H4 (cell line): Measurements from ENCODE around the gene SCOC. TPM values are rescaled to one million over a fixed set of nuclear protein-coding genes. Genes with fewer than 3 reads are reported as not detected.

Experiments
- DNase-seq: peaks from one replicate; pipeline ENCODE4 v3.0.0-alpha.2; 2015; ENCODE audit warnings: low spot score
- total RNA-seq: library from RNA; depleted of rRNA; stranded (reverse); fragments of >200 nt; shearing (Covaris generic); gene quantifications from 2 replicates; pipeline ENCODE4 v1.2.3, GENCODE V29; 2014; rRNA removed

SCOC gene
- total RNA-seq: 61.4 and 97.0 TPM in 2 replicates

DNA sequence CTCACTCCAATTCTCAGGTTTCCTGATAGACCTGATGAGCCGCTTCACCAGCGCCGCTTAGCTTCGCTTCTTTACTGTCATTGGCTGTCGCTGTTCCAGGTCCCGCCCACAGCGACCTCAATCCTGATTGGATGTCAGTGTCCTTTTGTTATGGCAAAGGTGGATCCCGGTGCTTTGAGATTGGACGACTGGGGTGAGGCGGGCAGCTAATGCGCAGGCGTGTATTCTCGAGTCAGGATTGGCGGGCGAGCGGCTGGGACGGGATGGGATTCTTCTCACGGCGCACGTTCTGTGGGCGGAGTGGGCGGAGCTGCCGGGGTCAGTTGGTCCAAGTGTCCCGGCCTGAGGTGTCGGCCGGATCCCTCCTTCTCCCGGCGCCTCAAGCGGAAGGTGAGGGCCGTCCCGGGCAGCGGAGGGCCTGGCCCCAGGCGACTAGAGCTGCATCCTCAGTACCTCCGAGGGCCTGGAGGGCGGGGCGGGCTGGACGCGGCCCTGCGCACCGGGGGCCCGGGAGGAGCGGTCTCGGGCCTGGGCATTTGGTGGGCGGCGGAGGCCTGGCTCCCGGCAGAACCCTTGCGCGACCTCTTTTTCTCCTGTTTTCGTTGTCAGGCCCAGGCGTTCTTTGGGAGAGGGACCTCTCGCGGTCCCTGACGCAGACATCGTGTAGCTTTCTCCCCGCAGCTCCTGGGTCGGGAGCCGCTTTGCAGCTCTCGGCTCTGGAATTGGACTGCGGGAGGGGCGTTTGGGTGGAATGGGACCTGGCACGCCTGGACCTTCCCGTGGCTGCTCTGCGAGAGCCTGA, at the start of gene SCOC:
Gene SCOC (plus strand): TSS at position 319 of the 802 bp plus-strand sequence. CDS start 5,525 bp downstream, outside the sequence.
- peak; percentile 99 for DNase-seq

DNA sequence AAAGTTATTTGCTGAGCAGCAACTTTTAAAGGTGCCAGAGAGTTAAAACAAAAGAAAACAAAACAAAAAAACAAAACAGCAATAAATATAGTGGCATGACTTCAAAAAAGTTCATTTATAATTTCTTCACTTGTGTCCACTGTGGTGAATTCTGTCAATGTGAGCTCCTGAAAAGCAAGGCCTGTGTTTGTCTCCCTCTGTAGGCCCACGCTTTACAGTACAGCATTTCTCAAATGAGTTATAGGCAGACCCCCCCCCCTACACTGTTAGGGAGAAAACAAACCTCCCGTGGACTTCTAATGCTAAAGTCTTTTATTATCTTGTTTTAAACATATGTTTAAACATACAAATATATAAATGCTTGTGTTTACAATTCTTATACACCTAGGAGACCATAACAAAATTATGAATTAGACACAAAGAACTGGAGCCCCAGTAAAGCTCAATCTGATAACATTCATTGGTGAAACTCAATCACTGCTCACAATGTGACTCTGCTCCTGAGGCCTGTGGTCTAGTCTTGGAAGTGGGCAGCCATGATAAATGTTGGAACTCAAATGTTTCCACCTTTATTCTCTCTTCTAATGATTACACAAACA, 47.0 kb upstream of the SCOC start:
- peak; percentile 29 for DNase-seq

DNA sequence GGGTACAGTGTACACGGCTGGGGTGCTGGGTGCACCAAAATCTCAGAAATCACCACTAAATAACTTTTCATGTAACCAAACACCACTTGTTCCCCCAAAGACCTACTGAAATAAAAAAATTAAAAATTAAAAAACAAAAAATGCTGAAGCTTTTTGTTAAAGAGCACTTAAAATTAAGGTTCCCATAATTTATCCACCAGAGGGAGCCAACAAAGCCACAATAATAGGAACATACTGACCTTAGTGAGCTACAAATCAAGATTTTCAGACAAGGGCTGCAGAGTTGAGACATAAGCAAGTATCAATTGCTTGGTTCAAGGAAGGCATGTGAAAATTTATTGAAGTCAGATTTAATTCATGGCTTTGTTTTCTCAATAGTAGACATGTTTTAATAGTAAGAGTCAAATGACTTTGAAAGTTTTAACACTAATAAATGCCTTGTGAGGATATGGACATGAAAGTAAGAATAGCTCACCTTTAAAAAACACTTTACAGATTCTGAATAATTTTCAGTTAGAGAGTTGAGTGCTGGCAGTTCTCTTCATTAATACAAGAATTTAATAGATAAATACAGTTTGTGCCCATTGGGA, 43.0 kb upstream of the SCOC start:
- no peak for DNase-seq

DNA sequence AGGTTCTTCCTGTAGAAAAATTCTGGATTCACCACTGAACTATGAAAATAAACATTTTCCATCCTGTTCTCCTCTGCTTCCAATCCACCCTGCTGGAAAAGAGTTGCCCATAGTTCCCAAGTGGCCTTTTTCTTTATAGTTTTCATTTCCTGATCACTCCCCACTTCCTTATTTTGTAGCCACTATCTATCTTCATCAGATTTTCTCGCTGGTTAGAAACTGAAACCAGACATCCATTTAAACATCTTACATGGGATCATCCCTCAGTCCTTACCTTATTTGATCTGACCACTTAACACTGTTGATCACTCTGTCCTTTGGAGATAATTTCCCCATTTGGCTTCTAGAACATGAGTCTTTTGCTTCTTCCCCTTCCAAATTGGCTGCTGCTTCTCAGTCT, 42.2 kb upstream of the SCOC start:
- no peak for DNase-seq

DNA sequence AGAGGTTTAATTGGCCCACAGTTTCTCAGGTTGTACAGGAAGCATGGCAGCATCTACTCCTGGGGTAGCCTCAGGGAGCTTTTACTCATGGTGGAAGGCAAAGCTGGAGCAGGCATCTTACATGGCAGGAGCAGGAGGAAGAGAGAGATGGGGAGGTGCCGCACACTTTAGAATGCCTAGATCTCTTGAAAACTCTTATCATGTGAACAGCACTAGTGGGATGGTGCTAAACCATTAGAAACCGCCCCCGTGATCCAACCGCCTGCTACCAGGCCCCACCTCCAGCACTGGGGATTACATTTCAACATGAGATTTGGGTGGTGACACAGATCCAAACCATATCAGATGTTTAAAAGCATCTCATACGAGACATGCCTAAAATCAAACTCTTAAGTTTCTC, 41.6 kb upstream of the SCOC start:
- no peak for DNase-seq

DNA sequence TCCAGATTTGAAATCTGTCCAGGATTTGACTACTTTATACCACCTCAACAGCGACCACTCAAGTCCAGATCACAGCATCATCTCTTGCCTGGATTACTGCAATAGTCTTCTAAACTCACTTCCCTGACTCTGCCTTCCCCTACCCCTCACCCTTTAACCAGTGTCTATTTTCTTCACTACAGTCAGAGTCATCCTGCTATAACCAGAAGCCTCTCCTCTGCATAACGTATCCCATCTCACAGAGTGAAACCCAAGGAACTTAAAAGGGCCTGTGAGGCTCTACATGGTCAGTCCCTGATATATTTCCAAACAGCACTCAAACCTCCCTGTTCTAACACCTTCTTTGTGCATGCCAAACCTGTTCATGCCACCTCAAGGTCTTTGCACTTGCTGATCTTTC, 40.7 kb upstream of the SCOC start:
- DNase-seq: no peak

DNA sequence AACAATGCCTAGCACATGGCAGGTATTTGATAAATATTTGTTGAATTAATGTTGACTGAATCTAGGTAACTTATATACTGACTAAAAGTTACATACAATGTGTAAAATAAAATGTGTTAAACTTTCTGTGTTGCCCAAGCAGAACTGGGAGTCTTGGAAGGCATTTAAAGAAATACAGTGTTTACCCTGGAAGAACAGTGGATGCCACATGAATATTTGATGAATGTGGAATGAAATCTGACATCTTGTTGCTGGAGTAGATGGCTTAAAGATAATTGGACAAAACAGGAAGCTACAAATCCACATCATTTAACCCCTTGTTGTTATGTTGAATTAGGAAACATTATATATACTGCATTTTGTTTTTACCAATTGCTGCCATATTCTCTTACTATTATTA, 39.9 kb upstream of the SCOC start:
- DNase-seq: no peak

DNA sequence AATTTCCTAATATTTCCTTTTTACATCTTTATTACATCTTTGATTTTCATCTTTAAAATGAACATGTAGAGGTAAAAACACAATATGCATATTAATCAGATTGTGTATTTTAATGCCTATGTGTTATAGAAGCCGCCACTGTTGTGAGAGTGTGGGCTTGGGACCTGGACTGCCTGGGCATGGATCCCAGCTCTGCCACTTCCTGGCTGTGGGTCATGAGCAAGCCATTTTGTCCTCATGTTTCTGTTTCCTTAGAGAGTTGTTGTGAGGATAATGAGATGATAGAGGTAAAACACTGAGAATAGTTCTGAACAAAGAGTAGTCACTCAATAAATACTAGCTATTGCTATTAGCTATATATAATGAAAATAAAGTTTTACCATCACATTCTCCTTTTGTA, 38.4 kb upstream of the SCOC start:
- DNase-seq: peak; percentile 27

DNA sequence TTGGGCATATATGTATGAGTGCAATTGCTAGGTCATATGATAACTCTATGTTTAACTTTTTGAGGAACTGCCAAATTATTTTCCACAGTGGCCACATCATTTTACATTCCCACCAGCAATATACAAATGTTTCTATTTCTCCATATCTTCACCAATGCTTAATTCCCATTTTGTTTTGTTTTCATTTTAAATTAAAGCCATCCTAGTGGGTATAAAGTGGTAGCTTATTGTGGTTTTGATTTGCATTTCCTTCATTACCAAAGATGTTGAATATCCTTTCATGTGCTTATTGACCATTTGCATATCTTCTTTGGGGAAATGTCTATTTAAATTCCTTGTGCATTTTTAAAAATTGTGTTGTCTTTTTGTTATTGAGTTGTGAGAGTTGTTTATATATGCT, 36.7 kb upstream of the SCOC start:
- no peak for DNase-seq

DNA sequence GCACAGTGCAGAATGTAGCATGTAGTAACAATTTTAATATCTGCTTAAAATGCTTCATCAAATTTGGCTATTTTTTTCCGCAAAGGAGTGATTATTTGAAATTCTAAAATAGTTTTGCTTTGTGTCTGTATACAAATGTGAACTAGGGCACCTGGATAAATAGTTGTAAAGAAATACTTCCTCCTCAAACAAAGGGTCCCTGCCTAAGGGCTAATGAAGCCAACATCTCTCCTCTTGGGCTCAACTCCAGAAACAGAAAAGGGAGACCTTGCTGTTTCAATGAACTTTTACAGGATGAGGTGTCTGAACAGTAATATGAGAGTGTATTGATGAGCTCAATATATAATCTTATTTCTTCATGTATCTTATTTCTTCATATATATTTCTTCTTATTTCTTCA, 30.8 kb upstream of the SCOC start:
- DNase-seq: no peak

DNA sequence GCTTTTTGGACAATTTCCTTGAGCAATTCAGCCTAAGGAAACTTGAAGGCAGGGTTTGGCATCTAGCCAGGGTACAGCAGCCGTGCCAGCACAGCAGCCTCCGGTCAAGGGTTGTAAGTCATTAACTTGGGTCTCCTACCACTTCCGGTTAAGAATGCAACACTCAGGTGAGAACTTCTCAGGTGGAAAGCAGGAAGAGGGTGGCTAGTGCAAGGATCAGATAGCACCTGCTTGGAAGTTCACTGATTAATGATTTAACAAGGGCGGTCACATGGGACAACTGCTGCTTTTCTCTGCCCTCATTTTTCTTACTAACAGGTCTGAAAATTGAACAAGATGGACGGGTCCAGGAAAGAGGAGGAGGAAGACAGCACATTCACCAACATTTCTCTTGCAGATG, 30.1 kb upstream of the SCOC start:
- no peak for DNase-seq

DNA sequence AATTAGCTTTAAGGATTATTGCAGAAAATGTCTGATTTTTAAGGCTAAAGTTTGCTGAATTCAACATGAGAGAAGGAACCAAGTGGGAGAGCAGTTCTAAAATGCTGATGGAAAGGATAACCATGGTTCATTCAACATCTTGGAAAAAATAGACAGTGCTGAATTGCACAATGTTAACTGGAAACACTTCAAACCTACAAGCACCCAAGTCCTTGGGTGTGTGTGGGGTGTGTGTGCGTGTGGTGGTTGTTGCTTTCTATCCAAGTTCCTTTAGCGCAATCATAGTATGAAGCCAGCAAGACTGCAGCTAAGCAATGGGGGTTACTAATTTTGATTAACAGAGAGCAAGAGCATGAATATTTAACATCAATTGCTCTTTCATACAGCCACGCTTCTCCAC, 29.3 kb upstream of the SCOC start:
- no peak for DNase-seq

DNA sequence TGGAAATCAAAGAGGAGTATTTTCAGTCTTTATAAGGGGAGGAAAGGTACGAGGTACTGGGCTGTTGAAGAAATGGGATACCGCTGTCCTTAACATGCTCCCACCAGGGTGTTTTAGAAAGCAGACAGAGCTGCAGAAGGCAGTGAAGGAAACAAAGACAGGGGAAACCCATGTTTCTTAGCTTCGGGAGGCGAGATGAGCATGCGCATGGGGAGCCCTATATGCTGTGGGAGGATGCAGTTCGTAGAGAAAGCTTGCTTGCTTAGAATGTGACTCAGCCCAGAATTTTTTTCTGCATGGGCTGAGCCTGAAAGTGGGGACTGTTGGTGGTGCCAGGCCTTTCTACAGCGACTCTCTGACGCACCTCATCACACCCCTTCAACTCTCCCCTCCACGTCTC, 28.8 kb upstream of the SCOC start:
- no peak for DNase-seq

DNA sequence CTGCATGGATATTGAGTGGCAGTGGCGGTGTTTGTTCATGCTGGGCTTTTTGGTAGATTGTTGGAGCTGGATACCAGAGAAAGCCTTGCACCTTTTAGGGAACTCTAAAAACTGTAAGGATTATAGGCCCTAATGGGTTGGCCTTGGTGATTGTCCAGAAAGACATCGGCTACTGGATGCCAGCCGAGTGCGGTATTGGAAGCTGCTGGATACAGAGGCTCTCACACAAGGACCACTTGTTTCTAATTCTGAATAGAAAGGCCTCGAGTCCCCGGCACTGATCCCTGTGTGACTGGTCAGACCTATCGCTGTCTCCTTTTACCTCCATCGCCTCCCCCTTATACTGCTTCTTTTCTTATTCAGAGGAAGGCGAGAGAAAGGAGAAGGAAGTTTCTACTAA, 27.3 kb upstream of the SCOC start:
- DNase-seq: no peak

DNA sequence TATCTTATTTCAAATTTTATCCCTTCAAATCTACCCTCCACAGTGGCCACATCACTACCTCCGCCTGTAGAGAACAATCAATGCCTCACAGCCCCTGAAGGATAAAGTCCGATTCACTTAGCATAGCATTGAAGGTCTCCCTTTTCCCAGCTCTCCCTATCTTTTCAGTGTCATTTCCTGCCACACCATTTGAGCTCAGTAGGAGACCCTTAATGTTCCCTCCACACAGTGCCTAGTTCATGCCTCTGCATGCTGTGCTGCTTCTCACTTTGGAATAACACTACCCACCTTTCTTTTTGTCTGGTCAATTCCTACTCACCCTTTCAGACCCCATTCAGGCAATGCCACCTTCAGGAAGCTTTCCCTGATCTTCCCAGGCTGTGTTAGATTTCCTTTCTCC, 23.6 kb upstream of the SCOC start:
- no peak for DNase-seq

DNA sequence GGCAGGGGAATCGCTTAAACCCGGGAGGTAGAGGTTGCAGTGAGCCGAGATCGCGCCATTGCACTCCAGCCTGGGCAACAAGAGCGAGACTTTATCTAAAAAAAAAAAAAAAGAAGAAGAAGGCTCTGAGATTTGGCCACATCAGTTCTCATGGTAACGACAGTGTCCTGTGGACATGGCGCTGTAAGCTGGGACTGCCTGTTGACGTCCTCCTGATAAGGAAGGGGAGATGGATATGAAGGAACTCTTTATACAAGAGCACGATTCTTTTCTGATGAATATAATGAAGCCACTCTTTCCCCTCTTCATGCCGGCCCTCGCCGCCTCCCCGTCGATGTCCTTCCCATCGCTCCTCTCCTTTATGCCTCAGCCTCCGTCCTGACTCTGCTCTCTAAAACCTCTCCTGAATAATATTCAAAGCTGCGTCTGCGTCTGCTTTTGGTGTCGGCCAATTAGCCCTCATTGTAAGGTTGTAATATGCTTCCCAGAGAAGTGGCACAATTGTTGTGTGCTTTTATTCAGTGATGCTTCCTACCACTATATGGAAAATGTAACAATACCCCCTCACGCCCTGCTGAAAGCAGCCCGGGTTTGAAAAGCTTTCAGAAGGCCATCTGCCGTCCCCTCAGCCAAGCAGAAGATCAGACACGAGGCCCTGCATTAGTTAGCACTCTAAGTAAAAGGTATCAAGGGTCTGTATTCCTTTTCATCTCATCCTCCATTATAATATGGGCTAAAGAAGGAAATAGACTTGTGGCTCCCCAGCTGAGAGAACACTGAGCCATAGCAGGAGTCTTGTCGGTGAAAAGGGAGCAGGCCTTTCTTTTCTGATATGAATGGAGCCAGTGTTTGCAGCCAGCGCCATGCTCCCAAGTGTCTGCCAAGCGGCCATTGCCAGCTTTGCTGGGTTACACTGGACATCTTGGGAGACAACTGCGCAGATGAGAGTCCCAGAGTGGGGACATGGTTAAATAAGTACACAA, 22.1 kb upstream of the SCOC start:
- DNase-seq: no peak

DNA sequence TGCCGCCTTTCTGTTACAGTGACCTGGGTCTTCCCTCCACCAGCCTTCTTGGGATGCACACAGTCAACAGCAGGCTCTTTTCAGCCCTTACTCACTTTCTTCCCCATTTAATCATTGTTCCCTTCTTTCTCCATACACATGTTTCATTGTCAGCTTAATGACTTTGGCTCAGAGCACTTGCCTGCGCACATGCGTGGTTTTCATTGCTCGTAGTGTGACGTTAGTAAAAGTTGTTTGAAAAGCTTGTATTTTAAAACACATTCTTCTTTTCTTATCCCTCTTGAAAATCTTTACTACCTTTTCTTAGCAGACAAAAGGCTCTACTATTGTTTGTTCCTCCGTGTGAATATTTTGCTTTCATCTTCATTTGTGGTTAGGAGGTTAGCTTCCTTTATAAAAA, 19.7 kb upstream of the SCOC start:
- DNase-seq: no peak

DNA sequence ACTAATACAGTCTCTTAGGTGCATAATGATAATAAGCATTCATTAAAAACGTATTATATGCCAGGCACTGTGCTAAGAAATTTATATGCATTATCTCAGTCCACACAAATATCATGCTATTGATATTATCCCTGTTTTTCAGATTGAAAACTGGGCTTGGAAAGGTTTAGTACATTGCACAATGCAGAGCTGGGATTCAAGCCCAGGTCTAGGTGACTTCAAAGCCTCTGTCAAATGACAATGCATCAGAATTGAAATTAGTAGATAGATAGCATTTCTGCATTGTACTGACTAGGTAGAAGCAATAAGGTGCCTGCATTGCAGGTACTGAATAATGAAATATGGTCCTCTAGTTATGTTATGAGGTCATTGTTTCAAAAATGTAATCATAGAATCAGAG, 18.2 kb upstream of the SCOC start:
- DNase-seq: no peak

DNA sequence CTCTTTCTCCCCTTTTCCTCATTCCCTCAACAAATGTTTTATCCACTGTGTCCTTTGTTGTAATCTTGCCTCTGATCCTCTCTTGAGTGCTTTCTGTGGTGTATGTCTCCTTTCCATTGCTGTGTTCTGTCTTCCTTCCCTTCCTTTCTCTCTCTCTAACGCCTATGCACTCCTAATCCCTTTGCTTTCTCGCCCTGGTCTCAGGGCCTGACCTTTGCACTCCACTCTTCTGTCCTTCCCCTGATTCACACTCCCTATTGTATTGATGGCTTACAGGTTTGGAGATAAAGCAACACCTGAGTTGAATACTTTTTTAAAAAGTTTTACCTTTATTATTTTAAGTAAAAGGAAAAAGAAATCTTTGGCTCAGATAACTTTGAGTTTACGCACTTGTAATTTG, 15.6 kb upstream of the SCOC start:
- no peak for DNase-seq

DNA sequence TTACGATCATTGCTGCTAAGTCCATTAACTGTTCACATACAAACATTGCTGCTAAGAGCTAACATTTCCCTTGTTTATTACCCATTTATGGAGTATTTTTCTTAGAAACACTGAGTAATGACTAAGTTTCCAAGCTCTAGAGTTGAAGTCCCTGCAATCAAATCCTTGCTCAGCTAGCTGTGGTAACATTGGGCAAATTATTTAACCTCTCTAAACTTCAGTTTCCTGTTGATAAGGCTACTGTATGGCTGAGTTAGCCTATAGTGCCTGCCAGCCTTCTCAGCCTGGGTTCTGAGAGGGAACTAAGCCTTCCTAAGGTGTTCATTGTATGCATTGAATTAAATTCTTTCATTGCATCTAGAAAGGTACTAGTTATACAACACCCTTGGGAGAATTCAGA, 15.2 kb upstream of the SCOC start:
- DNase-seq: no peak

DNA sequence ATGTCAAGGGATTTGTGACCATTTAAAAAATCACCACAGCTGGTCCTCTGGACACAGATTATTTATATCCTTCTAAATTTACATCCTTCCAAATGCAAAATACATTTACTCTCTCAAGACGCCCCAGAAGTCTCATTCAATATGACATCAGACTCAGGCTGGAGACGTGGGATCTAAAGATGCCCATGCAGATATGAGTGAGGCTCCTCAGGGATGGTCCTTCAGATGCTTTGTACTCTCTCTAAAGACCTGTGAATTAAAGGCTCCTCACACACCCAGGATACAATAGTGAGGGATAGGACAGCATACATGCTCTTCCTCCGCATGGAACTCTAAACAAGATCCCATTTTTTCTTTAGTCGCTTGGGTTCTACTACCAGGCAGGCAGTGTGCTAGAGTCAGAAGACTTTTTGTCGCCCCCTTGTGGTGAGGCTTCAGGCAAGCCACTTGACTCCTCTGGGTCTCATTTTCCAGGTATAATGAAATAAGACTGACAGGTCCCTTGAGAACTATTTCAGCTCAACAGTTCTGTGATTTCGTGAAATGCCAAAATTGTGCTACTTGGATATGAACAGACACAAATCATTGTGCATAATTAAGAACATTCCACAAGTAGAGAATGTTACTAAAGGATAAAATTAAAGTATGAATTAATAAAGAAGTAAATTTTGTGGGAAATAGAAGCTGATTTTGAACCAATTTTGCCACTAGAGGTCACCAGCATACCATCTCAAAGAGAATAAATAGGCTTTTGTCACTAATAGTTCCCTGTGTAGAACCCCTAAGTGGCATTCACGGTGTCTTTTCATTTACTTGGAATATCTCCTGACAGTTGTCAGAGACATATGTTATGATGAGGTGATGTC, 13.7 kb upstream of the SCOC start:
- peak; percentile 76 for DNase-seq
